Caco-2 (cell line): ENCODE measurements around the gene ZNF823. TPM values are rescaled to one million over a fixed set of nuclear protein-coding genes. Genes with fewer than 3 reads are reported as not detected.

Experiments
- BruUV-seq: library from RNA; stranded (reverse); fragments of 400-500 nt; replicated peaks from 2 replicates; lab custom pipeline; 2021; lab: Mats Ljungman, UMichigan
- CTCF ChIA-PET: fragments of 300-600 bp; sonication (Branson Sonifier 250); formaldehyde crosslinking; loops from one replicate; lab custom pipeline; 2022; ENCODE audit warnings: antibody characterized with exemption; lab: Charles Lee
- POLR2A ChIA-PET: fragments of 300-600 bp; sonication (Branson Sonifier 250); formaldehyde crosslinking; loops from one replicate; lab custom pipeline; 2022; ENCODE audit warnings: antibody characterized with exemption; lab: Charles Lee
- DNase-seq, 2 experiments: peaks; one replicate each; pipeline versions ENCODE4 v3.0.0 to v3.0.0-alpha.2; 2020 to 2022
- H3K27me3 ChIP-seq: replicated peaks from 2 replicates; pipeline ENCODE4 v1.6.0; 2011; ENCODE audit warnings: low read length; ENCODE audit not compliant: control insufficient read depth, insufficient read depth
- H3K36me3 ChIP-seq: 2 replicates; pipeline ENCODE4 v1.5.1; 2011; ENCODE audit warnings: low read length; ENCODE audit not compliant: control insufficient read depth, insufficient read depth
- H3K4me1 ChIP-seq: fragments of 250-450 bp; sonication (Bioruptor Pico); 2 replicates; pipeline ENCODE4 v1.5.1; 2020; ENCODE audit warnings: mild to moderate bottlenecking
- H3K4me3 ChIP-seq: 2 replicates; pipeline ENCODE4 v1.5.1; 2011; ENCODE audit warnings: low read depth, mild to moderate bottlenecking, control low read depth, low read length
- H3K9me3 ChIP-seq: fragments of 250-450 bp; sonication (Bioruptor Pico); 2 replicates; pipeline ENCODE4 v1.5.1; 2020; ENCODE audit warnings: mild to moderate bottlenecking, moderate library complexity
- H3K27ac Mint-ChIP-seq: one replicate; pipeline ENCODE4 v1.8.0; 2022; ENCODE audit warnings: mixed read lengths; ENCODE audit not compliant: unreplicated experiment
- H3K27me3 Mint-ChIP-seq: one replicate; pipeline ENCODE4 v1.8.0; 2022; ENCODE audit warnings: mixed read lengths; ENCODE audit not compliant: insufficient read depth, unreplicated experiment
- H3K36me3 Mint-ChIP-seq: one replicate; pipeline ENCODE4 v1.8.0; 2022; ENCODE audit warnings: mild to moderate bottlenecking, mixed read lengths; ENCODE audit not compliant: insufficient read depth, unreplicated experiment
- H3K4me1 Mint-ChIP-seq: one replicate; pipeline ENCODE4 v1.8.0; 2022; ENCODE audit warnings: low read depth, mixed read lengths; ENCODE audit not compliant: unreplicated experiment
- H3K4me3 Mint-ChIP-seq: one replicate; pipeline ENCODE4 v1.8.0; 2022; ENCODE audit warnings: mild to moderate bottlenecking, moderate library complexity, mixed read lengths; ENCODE audit not compliant: unreplicated experiment
- H3K9me3 Mint-ChIP-seq: one replicate; pipeline ENCODE4 v1.8.0; 2022; ENCODE audit warnings: mixed read lengths; ENCODE audit not compliant: unreplicated experiment
- intact Hi-C: fragments of 100-400 bp; cut with micrococcal nuclease; formaldehyde crosslinking; loops from one replicate; pipeline ENCODE4 v1.10.0; 2022; ENCODE audit not compliant: unreplicated experiment
- total RNA-seq: library from RNA; stranded (reverse); gene quantifications from 2 replicates; pipeline ENCODE4 v1.2.3, GENCODE V29; 2022
- TF ChIP-seq, protein P1 (sequence below), 2 experiments: fragments of 200-600 bp in 1 of 2; IDR thresholded peaks; 1 replicate in 1 of 2; 2 replicates in 1 of 2; pipeline versions ENCODE4 v1.5.1 to v1.8.0; 2011 to 2022; ENCODE audit warnings: antibody characterized with exemption in 1 of 2, control low read depth in 1 of 2, inconsistent platforms in 1 of 2, low read depth in 1 of 2, low read length in 1 of 2, mild to moderate bottlenecking in 1 of 2, moderate library complexity in 1 of 2; ENCODE audit not compliant: insufficient read depth in 1 of 2, severe bottlenecking in 1 of 2, unreplicated experiment in 1 of 2

The ZNF823 gene
- total RNA-seq, 1 experiment from 2014 or later = 12.1 TPM

DNA sequence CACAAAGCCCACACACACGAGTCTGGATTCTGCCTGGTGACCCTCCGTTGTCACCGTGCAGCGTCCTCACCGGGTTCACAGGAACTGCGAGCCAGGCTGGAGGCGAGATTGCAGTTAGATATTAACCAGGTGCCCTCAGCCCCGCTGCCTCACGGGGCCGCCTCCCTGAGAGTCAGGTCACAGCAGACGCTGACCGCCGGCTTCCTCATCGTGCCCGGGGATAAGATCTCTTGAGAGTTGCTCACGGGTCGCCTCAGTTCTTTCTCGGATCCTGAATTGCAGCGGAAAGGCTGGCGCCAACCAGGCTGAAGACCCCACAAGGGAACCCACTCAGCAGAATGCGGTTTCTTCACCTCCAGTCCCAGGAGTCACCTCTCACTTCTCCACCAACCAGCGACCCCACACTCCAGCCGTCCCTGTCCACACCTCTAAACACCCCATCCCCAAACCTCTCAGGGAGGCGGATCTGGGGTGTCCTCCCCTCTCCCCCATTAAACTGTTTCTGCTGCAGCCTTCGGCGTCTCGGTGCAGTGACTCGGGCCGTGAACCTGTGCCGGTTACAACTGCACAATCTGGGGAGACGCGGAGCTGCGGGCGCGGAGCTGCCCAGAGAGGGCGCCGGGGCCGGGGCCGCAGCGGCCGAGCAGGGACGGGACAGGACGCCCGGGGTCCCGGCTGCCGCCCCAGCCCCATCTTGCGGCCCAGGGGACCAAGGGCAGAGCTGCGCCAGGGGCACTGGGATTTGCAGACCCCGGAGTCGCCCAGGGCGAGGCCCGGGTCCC, 591 bp downstream of the ZNF823 start:
- H3K36me3 ChIP-seq = no peaks in the 10 kb centered on the region; the same call in 1 of the 2 replicates
- H3K9me3 ChIP-seq = 0 out of 2 replicates have a peak, but pooled peaks cover 5% of the 10 kb centered on the region
- H3K4me1 ChIP-seq = peaks cover 9% of the 10 kb centered on the region
- POLR2A ChIA-PET = interaction anchor here (1.2 kb wide), 1 partner anchor 29 kb away, joined by 5 read pairs; the partner anchor contains the start of gene ZNF441
- TF ChIP-seq, protein P1, sequence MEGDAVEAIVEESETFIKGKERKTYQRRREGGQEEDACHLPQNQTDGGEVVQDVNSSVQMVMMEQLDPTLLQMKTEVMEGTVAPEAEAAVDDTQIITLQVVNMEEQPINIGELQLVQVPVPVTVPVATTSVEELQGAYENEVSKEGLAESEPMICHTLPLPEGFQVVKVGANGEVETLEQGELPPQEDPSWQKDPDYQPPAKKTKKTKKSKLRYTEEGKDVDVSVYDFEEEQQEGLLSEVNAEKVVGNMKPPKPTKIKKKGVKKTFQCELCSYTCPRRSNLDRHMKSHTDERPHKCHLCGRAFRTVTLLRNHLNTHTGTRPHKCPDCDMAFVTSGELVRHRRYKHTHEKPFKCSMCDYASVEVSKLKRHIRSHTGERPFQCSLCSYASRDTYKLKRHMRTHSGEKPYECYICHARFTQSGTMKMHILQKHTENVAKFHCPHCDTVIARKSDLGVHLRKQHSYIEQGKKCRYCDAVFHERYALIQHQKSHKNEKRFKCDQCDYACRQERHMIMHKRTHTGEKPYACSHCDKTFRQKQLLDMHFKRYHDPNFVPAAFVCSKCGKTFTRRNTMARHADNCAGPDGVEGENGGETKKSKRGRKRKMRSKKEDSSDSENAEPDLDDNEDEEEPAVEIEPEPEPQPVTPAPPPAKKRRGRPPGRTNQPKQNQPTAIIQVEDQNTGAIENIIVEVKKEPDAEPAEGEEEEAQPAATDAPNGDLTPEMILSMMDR (IDR thresholded peaks at IDR 0.05; ENCODE audit: insufficient read depth in 1 of 2, low read depth in 1 of 2, low read length in 1 of 2, severe bottlenecking in 1 of 2, unreplicated experiment in 1 of 2) = no peak
- peak overlapping the region; percentile 75 for H3K4me3 ChIP-seq
- no peaks in the 10 kb centered on the region for H3K27me3 ChIP-seq
- intact Hi-C loops = loop anchor here (5.0 kb wide), 2 partner anchors 59 to 181 kb away; partner anchors contain the start of genes ELOF1 and ZNF491
- CTCF ChIA-PET = interaction anchor here (1.0 kb wide), 1 partner anchor 29 kb away, joined by 3 read pairs; the partner anchor contains the start of gene ZNF441
- Mint-ChIP-seq H3K4me1 (peaks cover 5% of the 10 kb centered on the region), H3K36me3 (peaks cover 46% of the 10 kb centered on the region), H3K9me3 (no peaks in the 10 kb centered on the region), H3K27ac (peak overlapping the region; percentile 99), H3K4me3 (peak overlapping the region; percentile 100), H3K27me3 (no peaks in the 10 kb centered on the region)
- DNase-seq = peak; percentile 81 to 83
- BruUV-seq = TSS peak; percentile 64

DNA sequence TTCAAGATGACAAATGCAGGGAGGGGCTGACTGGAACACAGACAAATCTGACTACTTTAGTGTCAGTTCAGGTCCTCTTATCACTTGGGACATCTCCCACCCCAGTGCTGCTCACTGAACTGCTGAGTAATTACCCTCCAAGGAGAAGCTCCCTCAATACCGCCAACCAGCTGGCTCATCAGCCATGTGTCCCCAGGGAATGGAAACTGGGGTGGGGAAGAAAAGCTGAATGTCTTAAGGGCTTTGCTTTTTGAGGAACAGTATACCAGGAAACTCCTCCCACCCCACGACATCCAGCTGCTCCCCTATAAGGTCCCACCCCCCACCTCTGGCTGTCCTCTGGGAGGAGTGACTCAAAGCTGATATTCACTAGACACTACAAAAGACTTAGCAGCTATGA, 2.0 kb downstream of the ZNF823 start:
- CTCF ChIA-PET = interaction anchor here (0.6 to 1.2 kb wide), 3 partner anchors 13 to 61 kb away, joined by 3 to 5 read pairs (median 3); no protein-coding TSS in a partner anchor
- intact Hi-C loops = loop anchor here (5.0 kb wide), 2 partner anchors 61 to 179 kb away; partner anchors contain the start of genes ELOF1 and ZNF491
- no peak overlapping the region for H3K4me3 ChIP-seq

DNA sequence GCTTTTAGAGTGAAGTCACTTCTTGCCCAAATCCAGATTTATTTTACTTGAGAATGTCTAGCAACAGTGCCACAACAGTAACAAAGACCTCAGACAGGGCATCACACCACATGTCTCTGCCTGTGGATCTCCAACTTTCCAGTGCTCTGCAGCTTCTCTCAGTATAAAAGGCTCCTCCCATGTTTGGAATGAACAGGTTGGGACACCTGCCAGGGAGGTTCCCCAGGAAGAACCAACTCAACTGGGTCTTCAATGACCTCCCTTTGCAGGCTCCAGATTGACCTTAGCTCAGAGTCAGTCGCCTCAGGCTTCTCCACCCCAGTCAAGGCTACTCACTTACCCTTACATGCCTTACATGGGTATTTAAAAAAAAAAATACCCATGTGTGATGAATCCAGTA, 3.4 kb downstream of the ZNF823 start:
- Histone ChIP-seq H3K4me3 (no peak overlapping the region), H3K36me3 (no peaks in the 10 kb centered on the region; the same call in 1 of the 2 replicates), H3K27me3 (no peaks in the 10 kb centered on the region), H3K9me3 (0 out of 2 replicates have a peak, but pooled peaks cover 5% of the 10 kb centered on the region), H3K4me1 (peaks cover 9% of the 10 kb centered on the region)
- CTCF ChIA-PET = no interaction called here
- Mint-ChIP-seq H3K9me3 (no peaks in the 10 kb centered on the region), H3K27me3 (no peaks in the 10 kb centered on the region), H3K4me1 (peaks cover 5% of the 10 kb centered on the region), H3K27ac (no peak overlapping the region), H3K36me3 (peaks cover 68% of the 10 kb centered on the region), H3K4me3 (no peak overlapping the region)
- POLR2A ChIA-PET = no interaction called here
- TF ChIP-seq, protein P1 (IDR thresholded peaks at IDR 0.05; ENCODE audit: insufficient read depth in 1 of 2, low read depth in 1 of 2, low read length in 1 of 2, severe bottlenecking in 1 of 2, unreplicated experiment in 1 of 2) = no peak
- no TSS peak for BruUV-seq
- intact Hi-C loops = loop anchor here (5.0 kb wide), 2 partner anchors 62 to 178 kb away; partner anchors contain the start of genes ELOF1 and ZNF491
- peak in 1 of 2 experiments; percentile 34 for DNase-seq

More for the DNA sequence above, 2.0 kb downstream of the ZNF823 start:
- Histone ChIP-seq H3K4me1 (peaks cover 9% of the 10 kb centered on the region), H3K27me3 (no peaks in the 10 kb centered on the region), H3K36me3 (no peaks in the 10 kb centered on the region; the same call in 1 of the 2 replicates), H3K9me3 (0 out of 2 replicates have a peak, but pooled peaks cover 5% of the 10 kb centered on the region)
- peak in 1 of 2 experiments; percentile 3 for DNase-seq
- Mint-ChIP-seq H3K4me3 (peak overlapping the region; percentile 100), H3K4me1 (peaks cover 5% of the 10 kb centered on the region), H3K36me3 (peaks cover 57% of the 10 kb centered on the region), H3K27me3 (no peaks in the 10 kb centered on the region), H3K9me3 (no peaks in the 10 kb centered on the region), H3K27ac (no peak overlapping the region)
- POLR2A ChIA-PET = no interaction called here
- TF ChIP-seq, protein P1 (IDR thresholded peaks at IDR 0.05; ENCODE audit: insufficient read depth in 1 of 2, low read depth in 1 of 2, low read length in 1 of 2, severe bottlenecking in 1 of 2, unreplicated experiment in 1 of 2) = no peak
- no TSS peak for BruUV-seq
